Hepatocyte (in vitro differentiated cells): ENCODE results near the gene RAB29. TPM values are rescaled to one million over a fixed set of nuclear protein-coding genes. Genes with fewer than 3 reads are reported as not detected.

Experiments
- DNase-seq: peaks from one replicate; pipeline ENCODE4 v3.0.0-alpha.2; 2016; ENCODE audit warnings: low spot score
- H2AFZ ChIP-seq: fragments of 200-600 bp; sonication (generic); 2 replicates; pipeline ENCODE4 v1.6.0; 2016; ENCODE audit warnings: antibody characterized with exemption, mild to moderate bottlenecking
- H3K27ac ChIP-seq: fragments of 200-600 bp; sonication (generic); 2 replicates; pipeline ENCODE4 v1.5.1; 2016; ENCODE audit warnings: mild to moderate bottlenecking
- H3K27me3 ChIP-seq: fragments of 200-600 bp; sonication (generic); 2 replicates; pipeline ENCODE4 v1.6.1; 2016
- H3K36me3 ChIP-seq: fragments of 200-600 bp; sonication (generic); replicated peaks from 2 replicates; pipeline ENCODE4 v1.5.1; 2016; ENCODE audit warnings: low read depth; ENCODE audit not compliant: insufficient read depth
- H3K4me1 ChIP-seq: fragments of 200-600 bp; sonication (generic); 2 replicates; pipeline ENCODE4 v1.5.1; 2016; ENCODE audit warnings: mild to moderate bottlenecking, moderate library complexity; ENCODE audit not compliant: insufficient read depth
- H3K4me2 ChIP-seq: fragments of 200-600 bp; sonication (generic); 2 replicates; pipeline ENCODE4 v1.6.0; 2016
- H3K4me3 ChIP-seq: fragments of 200-600 bp; sonication (generic); 2 replicates; pipeline ENCODE4 v1.5.1; 2016; ENCODE audit warnings: mild to moderate bottlenecking
- H3K79me2 ChIP-seq: fragments of 200-600 bp; sonication (generic); 2 replicates; pipeline ENCODE4 v1.6.0; 2017; ENCODE audit warnings: mild to moderate bottlenecking
- H3K9me2 ChIP-seq: fragments of 200-600 bp; sonication (generic); replicated peaks from 2 replicates; pipeline ENCODE4 v1.6.0; 2017; ENCODE audit warnings: mild to moderate bottlenecking; ENCODE audit not compliant: insufficient read depth
- H3K9me3 ChIP-seq: fragments of 200-600 bp; sonication (generic); 2 replicates; pipeline ENCODE4 v1.5.1; 2016; ENCODE audit warnings: low read depth, mild to moderate bottlenecking
- H4K20me1 ChIP-seq: fragments of 200-600 bp; sonication (generic); 2 replicates; pipeline ENCODE4 v1.6.0; 2016; ENCODE audit warnings: mild to moderate bottlenecking; ENCODE audit not compliant: insufficient read depth, poor library complexity, severe bottlenecking
- EZH2 ChIP-seq: fragments of 200-600 bp; sonication (generic); IDR thresholded peaks from 2 replicates; pipeline ENCODE4 v1.6.1; 2016; ENCODE audit warnings: antibody characterized with exemption, mild to moderate bottlenecking, borderline replicate concordance
- EZH2phosphoT487 ChIP-seq: fragments of 200-600 bp; sonication (generic); IDR thresholded peaks from one replicate; pipeline ENCODE4 v1.6.1; 2018; ENCODE audit warnings: antibody characterized with exemption, mild to moderate bottlenecking, low read depth, moderate library complexity; ENCODE audit not compliant: unreplicated experiment, severe bottlenecking
- WGBS: methylation state at CpG from one replicate; pipeline ENCODE4 v1.1.6; 2016; ENCODE audit warnings: low lambda C conversion rate; ENCODE audit errors: missing lambda C conversion rate; 5-methylcytosine and 5-hydroxymethylcytosine counted together
- polyA plus RNA-seq: library from polyadenylated mRNA; unstranded; fragments of >200 nt; fragmentation: Nextera tagmentation; extraction: Ambion mirVana; gene quantifications from 2 replicates; pipeline ENCODE4 v1.2.1, GENCODE V29; 2016
- total RNA-seq: library from RNA; depleted of rRNA; stranded (reverse); fragments of >200 nt; gene quantifications from 2 replicates; pipeline ENCODE4 v1.2.3, GENCODE V29; 2014
- TF ChIP-seq, protein P1 (sequence below): fragments of 200-600 bp; sonication (generic); IDR thresholded peaks from 2 replicates; pipeline ENCODE4 v1.5.1; 2016; ENCODE audit warnings: antibody characterized with exemption, mild to moderate bottlenecking; ENCODE audit not compliant: poor library complexity

Gene RAB29
- total and polyA plus RNA-seq, 2 experiments from 2014 or later, result 33.3 to 47.5 TPM

DNA sequence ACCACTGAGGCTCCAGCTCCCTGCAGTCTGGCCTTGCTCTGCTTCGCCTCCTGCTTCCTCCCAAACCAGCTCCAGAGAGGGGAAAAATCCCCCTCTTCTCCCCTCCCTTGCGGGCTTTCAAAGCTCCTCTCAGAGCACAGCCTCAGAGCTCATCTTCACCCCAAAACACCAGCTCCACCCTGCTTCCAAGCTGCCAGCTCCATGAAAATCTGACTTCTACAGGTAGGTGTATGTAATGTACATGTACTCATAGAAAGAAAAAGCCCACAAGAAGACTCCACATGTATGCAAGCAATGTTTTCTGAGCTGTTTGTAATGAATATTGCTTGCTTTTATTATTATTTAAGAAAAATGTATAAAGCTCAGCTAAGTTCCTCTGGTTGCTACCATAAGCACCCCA is 29.3 kb upstream of the RAB29 start:
- TF ChIP-seq, protein P1, sequence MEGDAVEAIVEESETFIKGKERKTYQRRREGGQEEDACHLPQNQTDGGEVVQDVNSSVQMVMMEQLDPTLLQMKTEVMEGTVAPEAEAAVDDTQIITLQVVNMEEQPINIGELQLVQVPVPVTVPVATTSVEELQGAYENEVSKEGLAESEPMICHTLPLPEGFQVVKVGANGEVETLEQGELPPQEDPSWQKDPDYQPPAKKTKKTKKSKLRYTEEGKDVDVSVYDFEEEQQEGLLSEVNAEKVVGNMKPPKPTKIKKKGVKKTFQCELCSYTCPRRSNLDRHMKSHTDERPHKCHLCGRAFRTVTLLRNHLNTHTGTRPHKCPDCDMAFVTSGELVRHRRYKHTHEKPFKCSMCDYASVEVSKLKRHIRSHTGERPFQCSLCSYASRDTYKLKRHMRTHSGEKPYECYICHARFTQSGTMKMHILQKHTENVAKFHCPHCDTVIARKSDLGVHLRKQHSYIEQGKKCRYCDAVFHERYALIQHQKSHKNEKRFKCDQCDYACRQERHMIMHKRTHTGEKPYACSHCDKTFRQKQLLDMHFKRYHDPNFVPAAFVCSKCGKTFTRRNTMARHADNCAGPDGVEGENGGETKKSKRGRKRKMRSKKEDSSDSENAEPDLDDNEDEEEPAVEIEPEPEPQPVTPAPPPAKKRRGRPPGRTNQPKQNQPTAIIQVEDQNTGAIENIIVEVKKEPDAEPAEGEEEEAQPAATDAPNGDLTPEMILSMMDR, result no peak
- TF ChIP-seq EZH2 (no peak), EZH2phosphoT487 (no peak)
- Histone ChIP-seq H3K27ac (no peak overlapping the region), H4K20me1 (no peaks in the 10 kb centered on the region), H3K36me3 (no peaks in the 10 kb centered on the region), H3K4me3 (no peak overlapping the region), H3K9me2 (no peaks in the 10 kb centered on the region), H3K79me2 (peaks cover 25% of the 10 kb centered on the region), H2AFZ (no peak overlapping the region), H3K4me1 (peaks cover 11% of the 10 kb centered on the region), H3K4me2 (no peak overlapping the region), H3K9me3 (no peaks in the 10 kb centered on the region), H3K27me3 (no peaks in the 10 kb centered on the region)
- WGBS, result 97% methylated on average over 2 of the region's 2 CpGs
- no peak for DNase-seq

DNA sequence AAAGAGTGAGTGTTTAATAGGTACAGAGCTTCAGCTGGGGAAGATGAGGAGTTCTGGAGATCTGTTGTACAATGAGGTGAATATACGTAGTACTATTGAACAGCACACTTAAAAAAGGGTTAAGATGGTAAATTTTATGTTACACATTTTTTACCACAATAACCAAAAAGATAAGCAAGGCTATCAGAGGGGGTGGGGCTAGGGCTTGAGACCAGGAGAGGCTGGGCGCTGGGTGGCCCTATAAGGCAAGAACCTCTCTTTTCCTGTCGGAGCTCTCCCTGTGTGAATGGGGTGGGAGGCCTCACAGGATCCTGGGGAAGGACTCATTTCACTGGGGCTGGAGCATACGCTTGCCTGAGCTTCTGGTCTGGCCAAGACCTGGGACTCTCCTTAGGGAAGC is 28.7 kb upstream of the RAB29 start:
- H3K79me2 ChIP-seq, result peaks cover 19% of the 10 kb centered on the region
- WGBS, result 74% methylated on average over 4 of the region's 4 CpGs
- no peak for DNase-seq
- H3K9me3 ChIP-seq, result no peaks in the 10 kb centered on the region
- H3K4me2 ChIP-seq, result no peak overlapping the region
- no peaks in the 10 kb centered on the region for H3K36me3 ChIP-seq
- H3K27ac ChIP-seq, result no peak overlapping the region
- H2AFZ ChIP-seq, result no peak overlapping the region
- H4K20me1 ChIP-seq, result no peaks in the 10 kb centered on the region
- TF ChIP-seq EZH2phosphoT487 (no peak), EZH2 (no peak)
- TF ChIP-seq, protein P1, result no peak
- peaks cover 6% of the 10 kb centered on the region for H3K4me1 ChIP-seq
- H3K4me3 ChIP-seq, result no peak overlapping the region
- H3K9me2 ChIP-seq, result no peaks in the 10 kb centered on the region
- no peaks in the 10 kb centered on the region for H3K27me3 ChIP-seq

DNA sequence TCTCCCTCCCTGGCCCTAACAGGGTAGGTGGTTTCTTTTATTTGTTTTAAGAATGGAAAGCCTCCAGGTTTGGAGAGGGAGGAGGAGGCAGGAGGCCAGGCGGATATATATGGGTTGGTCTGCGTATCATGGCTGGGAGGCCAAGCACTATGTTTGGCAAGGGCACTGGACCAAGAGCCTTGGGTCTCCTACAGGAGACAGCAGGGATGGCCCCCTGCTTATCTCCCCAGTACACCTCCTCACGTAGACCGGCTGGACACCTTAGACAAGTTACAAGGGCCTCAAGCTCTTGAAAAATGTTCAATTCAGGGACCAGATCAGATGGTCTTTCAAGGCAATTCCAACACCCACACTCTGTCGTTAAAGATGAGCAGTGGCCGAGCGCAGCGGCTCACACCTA is 26.8 kb upstream of the RAB29 start:
- TF ChIP-seq EZH2phosphoT487 (no peak), EZH2 (no peak)
- TF ChIP-seq, protein P1, result no peak
- no peak overlapping the region for H2AFZ ChIP-seq
- no peaks in the 10 kb centered on the region for H3K36me3 ChIP-seq
- no peaks in the 10 kb centered on the region for H4K20me1 ChIP-seq
- no peak overlapping the region for H3K4me2 ChIP-seq
- H3K4me3 ChIP-seq, result no peak overlapping the region
- no peaks in the 10 kb centered on the region for H3K27me3 ChIP-seq
- 96% methylated on average over 8 of the region's 8 CpGs for WGBS
- H3K79me2 ChIP-seq, result peaks cover 4% of the 10 kb centered on the region
- no peaks in the 10 kb centered on the region for H3K9me2 ChIP-seq
- no peak overlapping the region for H3K27ac ChIP-seq
- H3K9me3 ChIP-seq, result no peaks in the 10 kb centered on the region
- peaks cover 6% of the 10 kb centered on the region for H3K4me1 ChIP-seq
- DNase-seq, result no peak
